ENCODE results near the gene LRRC8E.

The LRRC8E gene

GRCh38 chr19:7902796-7903243 is 14.5 kb downstream of the LRRC8E start:
- TF ChIP-seq CTCF (IDR thresholded peaks at IDR 0.05; ENCODE audit: borderline replicate concordance, insufficient read depth, low read depth, low read length) = no peak
- peak overlapping the region; percentile 60 for H3K4me3 ChIP-seq (ENCODE audit: low read depth, low read length)

GRCh38 chr19:7903244-7904073 is 15.1 kb downstream of the LRRC8E start, which contains the start of gene MAP2K7:
Gene MAP2K7, plus strand, starts transcription at chr19:7903877. Its CDS starts 68 bp downstream, at chr19:7903945.
- TF ChIP-seq CTCF (IDR thresholded peaks at IDR 0.05; ENCODE audit: borderline replicate concordance, insufficient read depth, low read depth, low read length) = peak; percentile 62
- peak within 1 kb of the TSS; percentile 82 for H3K4me3 ChIP-seq (ENCODE audit: low read depth, low read length)

- no peak for TF ChIP-seq CTCF (IDR thresholded peaks at IDR 0.05; ENCODE audit: borderline replicate concordance, insufficient read depth, low read depth, low read length)
- H3K4me3 ChIP-seq (ENCODE audit: low read depth, low read length) = peak overlapping the region; percentile 82
Measured at GRCh38 chr19:7904074-7905020, 16.0 kb downstream of the LRRC8E start.

- TF ChIP-seq CTCF (IDR thresholded peaks at IDR 0.05; ENCODE audit: borderline replicate concordance, insufficient read depth, low read depth, low read length) = no peak
- no peak overlapping the region for H3K4me3 ChIP-seq (ENCODE audit: low read depth, low read length)
Measured at GRCh38 chr19:7905268-7905667, 17.0 kb downstream of the LRRC8E start.

GRCh38 chr19:7905859-7906258 is 17.5 kb downstream of the LRRC8E start:
- H3K4me3 ChIP-seq (ENCODE audit: low read depth, low read length) = no peak overlapping the region
- no peak for TF ChIP-seq CTCF (IDR thresholded peaks at IDR 0.05; ENCODE audit: borderline replicate concordance, insufficient read depth, low read depth, low read length)

GRCh38 chr19:7907122-7907521 is 18.8 kb downstream of the LRRC8E start:
- no peak overlapping the region for H3K4me3 ChIP-seq (ENCODE audit: low read depth, low read length)
- TF ChIP-seq CTCF (IDR thresholded peaks at IDR 0.05; ENCODE audit: borderline replicate concordance, insufficient read depth, low read depth, low read length) = no peak
